Kidney (tissue), 14 donors: ENCODE measurements around the gene PLTP. TPM values are rescaled to one million over a fixed set of nuclear protein-coding genes. Genes with fewer than 3 reads are reported as not detected.

Source experiments
- DNase-seq, 5 donors: peaks; one replicate each; pipeline ENCODE4 v3.0.0-alpha.2; 2013 to 2020
- FAIRE-seq: peaks from 2 replicates; lab custom pipeline; 2012; peaks lifted over from hg19 to GRCh38; lab: Jason Lieb, UNC
- H3K27ac ChIP-seq, 2 donors: one replicate each; pipeline ENCODE4 v1.7.0; 2013; ENCODE audit warnings: low read depth in 2 of 2, low read length in 2 of 2, inconsistent platforms in 1 of 2
- H3K27me3 ChIP-seq: one replicate; pipeline ENCODE4 v1.7.1; 2013; ENCODE audit warnings: low read length, inconsistent platforms; ENCODE audit not compliant: control insufficient read depth, insufficient read depth
- H3K36me3 ChIP-seq, 3 donors: one replicate each; pipeline versions ENCODE4 v1.7.0 to v1.7.1; 2013; ENCODE audit warnings: low read length in 3 of 3, control low read depth in 1 of 3, inconsistent platforms in 1 of 3; ENCODE audit not compliant: insufficient read depth in 3 of 3, control insufficient read depth in 2 of 3
- H3K4me1 ChIP-seq, 3 donors: one replicate each; pipeline versions ENCODE4 v1.7.0 to v1.7.1; 2013; ENCODE audit warnings: low read length in 3 of 3, inconsistent platforms in 1 of 3, low read depth in 1 of 3; ENCODE audit not compliant: control insufficient read depth in 2 of 3, insufficient read depth in 2 of 3
- H3K4me3 ChIP-seq, 3 donors: one replicate each; pipeline versions ENCODE4 v1.7.0 to v1.8.1; 2013; ENCODE audit warnings: low read length in 3 of 3, control low read depth in 1 of 3, inconsistent platforms in 1 of 3
- H3K9ac ChIP-seq, 3 donors: one replicate each; pipeline versions ENCODE4 v1.7.0 to v1.7.1; 2013; ENCODE audit warnings: low read length in 3 of 3, control low read depth in 1 of 3, inconsistent platforms in 1 of 3
- H3K9me3 ChIP-seq, 3 donors: one replicate each; pipeline versions ENCODE4 v1.7.0 to v1.7.1; 2013; ENCODE audit warnings: low read length in 3 of 3, control low read depth in 1 of 3, inconsistent platforms in 1 of 3; ENCODE audit not compliant: control insufficient read depth in 2 of 3, insufficient read depth in 1 of 3
- CTCF ChIP-seq: IDR thresholded peaks from 3 replicates; pipeline ENCODE4 v1.5.1; 2012; ENCODE audit warnings: mild to moderate bottlenecking, moderate library complexity, borderline replicate concordance; ENCODE audit not compliant: insufficient read depth; ENCODE audit errors: extremely low read depth
- intact Hi-C: fragments of 100-400 bp; cut with DNase I; formaldehyde crosslinking; loops from one replicate; pipeline ENCODE4 v1.11.1; 2022
- polyA plus RNA-seq: library from polyadenylated mRNA; stranded (reverse); fragments of 350-450 nt; fragmentation: Illumina TruSeq; extraction: RNeasy Lipid Tissue Mini Kit (QIAGEN cat#74804); gene quantifications from one replicate; pipeline ENCODE4 v1.2.3, GENCODE V29; 2014; ENCODE audit warnings: low read depth, low replicate concordance; ENCODE audit not compliant: insufficient read depth
- total RNA-seq: library from RNA; stranded (reverse); fragmentation: NEBNext Ultra II Directional; extraction: Animal tissue kit (Norgen Biotek cat#: 25700); gene quantifications from one replicate; pipeline ENCODE4 v1.2.1, GENCODE V29; 2021
- donor health status: control.
- donor health status: control.
- donor health status: control.
- donor health status: control.
- donor health status: control.
- donor health status: DM: yes; HTN: yes; CAD: no.
- donor health status: Normal renal cell carcinoma (clear cell type).

The PLTP gene
- total and polyA plus RNA-seq, 2 donors from 2014 or later: 345 to 790 TPM

GRCh38 chr20:45950330-45950646 lies 38.3 kb upstream of the PLTP start:
- H3K27me3 ChIP-seq: no peaks in the 10 kb centered on the region
- no peak for FAIRE-seq
- no peak for TF ChIP-seq CTCF
- no peaks in the 10 kb centered on the region for H3K9me3 ChIP-seq
- H3K36me3 ChIP-seq: peaks cover 0 to 65% (median 42%) of the 10 kb centered on the region in 3 donors
- H3K9ac ChIP-seq: no peak overlapping the region
- no peak overlapping the region for H3K4me3 ChIP-seq
- H3K27ac ChIP-seq: no peak overlapping the region
- peak in 1 of 5 donors; percentile 60 for DNase-seq
- intact Hi-C loops: no loop called here
- no peaks in the 10 kb centered on the region for H3K4me1 ChIP-seq

- Histone ChIP-seq H3K4me3 (no peak overlapping the region), H3K4me1 (no peaks in the 10 kb centered on the region), H3K27me3 (no peaks in the 10 kb centered on the region), H3K27ac (no peak overlapping the region), H3K9ac (no peak overlapping the region), H3K36me3 (peaks cover 2 to 71% (median 48%) of the 10 kb centered on the region in 3 donors), H3K9me3 (no peaks in the 10 kb centered on the region)
- DNase-seq (peak in 1 of 5 donors; percentile 56), FAIRE-seq (no peak)
- intact Hi-C loops: loop anchor here (10.0 kb wide), 1 partner anchor 145 kb away; no protein-coding TSS in a partner anchor
- no peak for TF ChIP-seq CTCF
These were observed 37.8 kb upstream of the PLTP start for GRCh38 chr20:45949542-45950329.

GRCh38 chr20:45948742-45949541 lies 37.0 kb upstream of the PLTP start:
- peaks cover 5 to 79% (median 56%) of the 10 kb centered on the region in 3 donors for H3K36me3 ChIP-seq
- intact Hi-C loops: loop anchor here (10.0 kb wide), 1 partner anchor 144 kb away; no protein-coding TSS in a partner anchor
- no peaks in the 10 kb centered on the region for H3K27me3 ChIP-seq
- no peak overlapping the region for H3K27ac ChIP-seq
- H3K9ac ChIP-seq: no peak overlapping the region
- no peak for FAIRE-seq
- no peak overlapping the region for H3K4me3 ChIP-seq
- H3K4me1 ChIP-seq: no peaks in the 10 kb centered on the region
- DNase-seq: peak in 1 of 5 donors; percentile 59
- H3K9me3 ChIP-seq: no peaks in the 10 kb centered on the region
- TF ChIP-seq CTCF: no peak
